GM19455 (cell line): ENCODE results near the gene SIDT1.
A peak's percentile ranks its signal among the peaks of the same experiment; 100 is the strongest.

Experiments
- ATAC-seq: cut with Tn5 transposase; IDR thresholded peaks from one replicate; pipeline ENCODE4 v1.9.1; 2021; ENCODE audit not compliant: unreplicated experiment

SIDT1 gene

DNA sequence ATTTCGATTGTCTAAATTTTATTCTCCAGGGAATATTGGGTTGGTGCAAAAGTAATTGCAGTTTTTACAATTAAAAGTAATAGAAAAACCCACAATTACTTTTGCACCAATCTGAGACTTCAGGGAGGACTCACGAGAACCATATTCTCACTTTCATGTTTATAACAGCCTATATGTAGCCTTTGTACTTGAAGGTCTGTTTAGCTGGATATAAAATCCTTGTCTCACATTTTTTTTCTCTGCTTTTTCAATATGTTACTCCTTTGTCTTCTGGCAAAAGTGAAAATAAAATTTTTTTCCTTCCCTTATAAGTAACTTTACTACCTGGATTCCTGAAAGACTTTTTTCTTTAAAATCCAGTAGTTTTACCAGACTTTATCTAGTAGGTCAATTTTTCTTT is 9.2 kb downstream of the SIDT1 start:
- ATAC-seq, result no peak

- ATAC-seq, result no peak
Observed at GRCh38 chr3:113545594-113545993, 13.2 kb downstream of the SIDT1 start.

- ATAC-seq, result peak; percentile 92
Observed at GRCh38 chr3:113546414-113546893, 14.1 kb downstream of the SIDT1 start.

GRCh38 chr3:113548501-113548900 is 16.1 kb downstream of the SIDT1 start:
- no peak for ATAC-seq

- no peak for ATAC-seq
Observed at GRCh38 chr3:113551820-113552219, 19.5 kb downstream of the SIDT1 start.

GRCh38 chr3:113552851-113553250 is 20.5 kb downstream of the SIDT1 start:
- no peak for ATAC-seq

- ATAC-seq, result no peak
Observed at GRCh38 chr3:113555138-113555537, 22.8 kb downstream of the SIDT1 start.

- ATAC-seq, result no peak
Observed at GRCh38 chr3:113556316-113556945, 24.1 kb downstream of the SIDT1 start.

- ATAC-seq, result no peak
Observed at GRCh38 chr3:113556946-113557335, 24.6 kb downstream of the SIDT1 start.

- ATAC-seq, result no peak
Observed at GRCh38 chr3:113557374-113557773, 25.0 kb downstream of the SIDT1 start.

- ATAC-seq, result no peak
Observed at GRCh38 chr3:113559009-113559408, 26.7 kb downstream of the SIDT1 start.

DNA sequence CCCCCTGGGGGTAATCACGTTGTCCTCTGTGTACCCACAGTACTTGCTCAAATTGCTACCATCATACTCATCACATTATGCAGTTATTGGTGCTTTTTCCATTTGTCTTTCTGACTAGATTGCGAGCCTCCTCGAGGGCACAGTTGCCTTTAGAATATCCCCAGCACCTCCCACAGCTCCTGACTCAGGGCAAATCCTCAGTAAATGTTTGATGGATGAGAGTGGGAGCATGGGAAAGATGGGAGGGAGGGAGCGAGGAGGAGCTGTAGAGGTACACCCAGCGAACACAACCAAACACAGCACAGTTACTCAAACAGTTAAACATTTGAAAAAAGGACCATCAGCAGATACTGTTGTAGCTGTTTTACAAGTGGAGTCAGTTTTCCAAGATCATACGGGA is 27.9 kb downstream of the SIDT1 start:
- ATAC-seq, result no peak

- no peak for ATAC-seq
Observed at GRCh38 chr3:113560831-113561623, 28.7 kb downstream of the SIDT1 start.

DNA sequence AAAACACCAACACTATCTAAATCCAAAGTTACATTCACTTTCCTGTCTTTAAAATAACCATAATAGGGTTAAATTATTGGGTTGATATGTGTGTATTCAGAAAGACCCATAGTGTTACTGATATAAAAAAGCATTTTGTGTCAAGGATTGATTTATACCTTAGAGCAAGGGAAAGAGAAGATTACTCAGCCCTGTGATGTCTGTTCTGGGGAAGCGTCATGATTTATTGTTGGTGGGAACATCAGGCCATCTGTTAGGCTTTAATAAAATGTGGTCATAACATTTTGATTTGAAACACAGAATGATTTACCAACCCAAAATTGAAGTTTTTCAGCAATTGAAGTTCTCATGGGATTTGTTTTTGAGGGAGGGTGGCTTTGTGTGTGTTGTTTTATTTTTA is 33.2 kb downstream of the SIDT1 start:
- ATAC-seq, result no peak

GRCh38 chr3:113570158-113570557 is 37.8 kb downstream of the SIDT1 start:
- no peak for ATAC-seq

- no peak for ATAC-seq
Observed at GRCh38 chr3:113571360-113571759, 39.0 kb downstream of the SIDT1 start.

DNA sequence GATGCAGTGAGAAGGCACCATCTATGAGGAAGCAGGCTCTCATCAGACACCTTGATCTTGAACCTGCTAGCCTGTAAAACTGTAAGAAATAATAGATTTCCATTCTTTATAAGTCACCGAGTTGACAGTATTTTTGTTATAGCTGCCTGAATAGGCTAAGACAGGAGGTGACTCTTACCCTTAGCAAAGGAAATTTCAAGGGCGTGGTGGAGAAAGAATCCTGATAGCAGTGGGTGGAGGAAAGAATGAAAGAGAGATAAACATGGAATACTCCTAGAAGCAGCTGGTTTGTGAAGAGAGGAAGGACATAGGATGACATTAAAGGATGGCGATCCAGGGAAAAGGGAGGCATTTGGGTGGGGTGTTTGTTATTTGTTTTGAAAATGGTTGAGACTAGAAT is 41.4 kb downstream of the SIDT1 start:
- ATAC-seq, result no peak

GRCh38 chr3:113574213-113574612 is 41.9 kb downstream of the SIDT1 start:
- ATAC-seq, result no peak

- ATAC-seq, result no peak
Observed at GRCh38 chr3:113575206-113575605, 42.9 kb downstream of the SIDT1 start.

DNA sequence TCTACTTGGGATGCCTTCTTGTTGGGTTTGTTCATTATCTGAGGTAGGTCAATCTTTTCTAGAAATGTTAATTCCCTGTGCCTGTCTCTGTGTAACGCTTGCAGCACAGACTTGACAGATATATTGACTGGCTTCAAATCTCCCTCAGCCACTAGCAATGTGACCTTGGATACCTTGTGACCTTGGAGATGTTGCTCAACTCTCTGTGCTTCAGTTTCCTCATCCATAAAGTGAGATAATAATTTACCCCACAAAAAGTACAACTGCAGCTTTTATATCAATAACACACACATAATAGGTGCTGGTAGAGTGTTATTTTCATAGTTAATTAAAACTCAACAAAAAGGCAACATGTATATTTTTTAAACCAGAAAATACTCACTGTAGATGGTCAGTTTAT is 52.9 kb downstream of the SIDT1 start:
- no peak for ATAC-seq

DNA sequence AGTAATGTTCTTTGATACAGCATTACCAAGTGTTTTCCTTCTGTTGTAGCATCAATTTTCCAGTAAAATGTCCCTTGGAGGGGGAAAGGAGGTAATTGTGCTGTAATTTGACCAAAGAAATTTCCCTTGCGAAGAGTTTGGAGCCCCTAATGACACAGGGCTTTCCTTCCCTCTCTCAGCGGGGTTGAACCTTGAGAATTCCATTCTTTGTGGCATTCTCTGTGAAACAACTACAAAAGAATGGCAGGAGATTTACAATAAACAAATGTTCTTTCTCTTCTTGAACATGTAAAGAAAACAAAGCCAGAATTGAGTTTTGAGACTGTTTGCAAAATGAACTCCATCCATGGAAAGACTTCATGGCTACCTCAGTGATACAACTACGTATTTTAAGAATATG is 53.4 kb downstream of the SIDT1 start:
- ATAC-seq, result no peak

DNA sequence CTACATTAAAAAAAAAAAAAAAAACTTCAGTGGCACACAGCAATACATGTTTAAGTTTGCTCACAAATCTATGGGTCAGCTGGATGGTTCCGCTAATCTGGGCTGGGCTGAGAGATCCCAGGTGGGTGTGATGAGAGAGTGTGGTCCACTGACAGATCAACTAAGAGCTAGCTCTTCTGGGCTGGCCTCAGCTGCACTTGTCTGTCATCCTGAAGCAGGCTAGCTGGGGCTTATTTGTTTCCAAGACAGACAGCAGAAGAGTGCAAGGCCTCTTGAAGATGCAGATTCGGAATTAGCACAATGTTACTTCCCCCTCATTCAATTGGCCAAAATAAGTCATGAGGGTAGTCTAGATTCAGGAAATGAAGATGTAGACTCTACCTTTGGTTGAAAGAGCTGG is 56.5 kb downstream of the SIDT1 start:
- ATAC-seq, result no peak

- no peak for ATAC-seq
Observed at GRCh38 chr3:113589971-113590370, 57.6 kb downstream of the SIDT1 start.
